CD4-positive, alpha-beta T cell treated with Interleukin-12 subunit alpha and Interleukin-12 subunit beta, for 1 hour (primary cell): ENCODE data around the gene BBOF1.

ENCODE experiments used
- DNase-seq: peaks from one replicate; pipeline ENCODE4 v3.0.0-alpha.2; 2020

BBOF1 gene

DNA sequence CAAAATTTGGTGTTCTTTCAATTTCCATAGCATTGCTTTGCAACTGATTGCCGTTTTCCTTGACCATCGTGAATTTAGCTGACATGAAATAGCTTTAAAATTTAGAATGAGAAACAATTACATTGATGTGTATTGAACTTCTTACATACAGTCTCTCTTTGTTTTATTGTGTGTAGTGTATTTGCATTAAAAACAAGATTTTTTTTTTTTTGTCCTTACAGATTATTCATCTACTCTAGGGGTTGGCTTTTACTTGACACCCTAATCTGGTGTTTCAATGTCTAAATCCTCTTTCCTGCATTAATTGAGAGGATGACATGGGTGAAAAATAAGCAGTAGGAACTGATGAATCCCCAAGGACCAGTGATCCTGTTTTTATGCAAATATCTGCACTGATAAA lies 86.2 kb downstream of the BBOF1 start:
- DNase-seq, result no peak

- DNase-seq, result no peak
Observed at GRCh38 chr14:74109369-74109768, 90.2 kb downstream of the BBOF1 start.

- peak; percentile 53 for DNase-seq
Observed at GRCh38 chr14:74111395-74112216, 92.5 kb downstream of the BBOF1 start.
